ENCODE data around the gene CDK14.
"Not testable (repeated sequence)": the region's sequence is repeated elsewhere in the genome, so short reads cannot be mapped to it uniquely, and the experiment has no call there.

The CDK14 gene

DNA sequence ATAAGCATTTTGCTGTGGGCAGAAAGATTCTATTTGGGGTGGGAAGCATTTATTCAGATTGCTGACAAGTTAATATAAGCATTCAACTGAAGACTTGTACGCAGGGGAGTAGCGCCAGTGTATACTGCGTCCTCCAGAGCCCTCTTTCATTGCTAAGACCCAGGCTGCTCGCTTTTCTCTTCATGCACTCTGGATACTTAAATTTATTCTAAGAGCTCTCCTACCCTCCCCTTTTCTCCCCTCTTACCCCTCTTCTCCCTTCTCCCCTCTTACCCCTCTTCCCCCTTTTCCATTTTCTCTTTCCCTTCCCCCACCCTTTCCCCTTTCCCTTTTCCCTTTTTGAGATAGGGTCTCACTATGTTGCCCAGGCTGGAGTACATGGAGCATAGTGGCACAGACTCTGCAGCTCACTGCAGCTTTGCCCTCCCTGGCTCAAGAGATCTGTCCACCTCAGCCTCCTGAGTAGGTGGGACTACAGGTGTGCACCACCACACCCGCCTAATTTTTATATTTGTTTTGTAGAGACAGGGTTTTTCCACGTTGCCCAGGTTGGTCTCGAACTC is 125.8 kb downstream of the CDK14 start:
- DNase-seq (ENCODE audit: low spot score) = no peak

DNA sequence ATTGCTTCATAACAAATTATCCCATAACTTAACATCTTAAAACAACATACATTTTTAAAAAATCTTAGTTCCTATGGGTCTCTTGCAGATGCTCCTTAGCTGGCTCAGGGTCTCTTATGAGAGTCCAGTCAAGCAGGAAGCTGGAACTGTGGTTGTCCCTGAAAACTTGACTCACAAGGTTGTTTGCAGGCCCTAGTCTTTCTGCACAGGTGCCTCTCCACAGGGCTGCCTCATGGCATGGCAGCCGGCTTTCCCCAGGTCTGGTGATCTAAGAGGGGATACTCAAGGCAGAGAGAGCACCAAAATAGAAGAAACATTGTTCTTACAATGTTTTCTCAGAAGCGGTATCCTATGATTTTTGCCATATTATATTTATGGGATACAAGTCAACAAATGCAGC is 127.1 kb downstream of the CDK14 start:
- no peak for DNase-seq (ENCODE audit: low spot score)

DNA sequence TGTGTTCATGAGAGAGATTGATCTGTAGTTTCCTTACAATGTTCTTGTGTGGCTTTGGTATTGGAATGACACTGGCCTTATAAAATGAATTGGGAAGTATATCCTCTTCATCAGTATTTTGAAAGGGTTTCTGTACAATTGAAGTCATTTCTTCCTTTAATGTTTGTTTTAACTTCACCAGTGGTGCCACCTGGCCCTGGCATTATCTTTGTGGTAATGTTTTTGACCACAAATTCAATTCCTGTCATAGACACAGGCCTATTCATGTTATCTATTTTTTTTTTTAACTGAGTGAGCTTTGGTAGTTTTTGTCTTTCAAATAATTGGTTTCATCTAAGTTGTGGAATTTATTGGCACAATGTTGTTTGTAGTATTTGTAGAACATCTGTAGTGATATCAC is 127.7 kb downstream of the CDK14 start:
- no peak for DNase-seq (ENCODE audit: low spot score)

DNA sequence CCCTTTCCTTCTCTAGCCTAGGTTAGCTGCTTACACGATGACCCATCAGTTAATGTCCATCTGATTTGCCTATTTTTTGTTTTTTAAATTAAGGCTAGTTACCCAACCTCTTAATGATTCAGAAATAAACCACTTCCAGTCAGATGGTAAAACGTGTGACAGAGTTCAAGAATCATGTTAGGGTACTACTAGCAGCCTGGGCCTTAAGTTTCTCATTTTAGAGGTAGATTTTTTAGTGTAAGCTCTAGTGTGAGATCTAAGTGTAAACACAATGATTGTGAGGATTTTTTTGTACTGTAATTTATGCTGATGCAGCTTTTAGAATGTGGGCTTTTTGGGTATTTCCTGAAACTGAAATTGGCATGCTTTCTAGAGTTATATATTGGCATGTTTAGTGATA is 130.0 kb downstream of the CDK14 start:
- no peak for DNase-seq (ENCODE audit: low spot score)

DNA sequence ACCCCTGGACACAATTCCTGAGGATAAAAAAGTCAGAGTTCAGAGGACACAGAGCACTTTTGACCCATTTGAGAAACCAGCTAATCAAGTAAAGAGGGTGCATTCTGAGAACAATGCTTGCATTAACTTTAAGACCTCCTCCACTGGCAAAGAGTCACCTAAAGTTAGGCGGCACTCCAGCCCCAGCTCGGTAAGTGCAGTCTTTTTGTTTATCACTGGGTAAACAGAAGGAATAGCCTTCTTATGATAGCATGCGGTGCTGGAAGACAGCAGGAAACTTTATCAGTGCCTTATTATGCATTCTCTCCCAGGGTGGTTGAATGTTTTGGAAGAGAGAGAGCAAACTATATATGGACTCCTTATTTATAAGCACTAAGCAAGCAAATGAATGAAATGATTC is 130.5 kb downstream of the CDK14 start:
- no peak for DNase-seq (ENCODE audit: low spot score)

DNA sequence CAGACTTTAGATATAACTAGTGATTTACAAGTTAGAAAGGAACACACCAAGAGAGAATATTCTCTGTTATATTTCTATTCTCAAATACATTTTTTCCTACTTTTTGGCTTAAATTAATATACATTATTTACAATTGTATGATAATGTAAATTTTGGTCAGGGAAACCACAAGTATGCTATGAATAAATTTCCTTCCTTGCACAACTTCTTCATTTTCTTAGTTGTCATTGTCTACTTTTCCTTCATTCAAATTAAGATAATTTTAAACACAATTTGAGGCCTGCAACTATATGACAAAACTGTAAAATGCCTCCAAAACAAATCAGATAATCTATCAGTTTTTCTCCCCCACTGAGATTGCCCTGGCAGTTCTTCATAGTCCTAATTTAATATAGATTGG is 131.3 kb downstream of the CDK14 start:
- no peak for DNase-seq (ENCODE audit: low spot score)

DNA sequence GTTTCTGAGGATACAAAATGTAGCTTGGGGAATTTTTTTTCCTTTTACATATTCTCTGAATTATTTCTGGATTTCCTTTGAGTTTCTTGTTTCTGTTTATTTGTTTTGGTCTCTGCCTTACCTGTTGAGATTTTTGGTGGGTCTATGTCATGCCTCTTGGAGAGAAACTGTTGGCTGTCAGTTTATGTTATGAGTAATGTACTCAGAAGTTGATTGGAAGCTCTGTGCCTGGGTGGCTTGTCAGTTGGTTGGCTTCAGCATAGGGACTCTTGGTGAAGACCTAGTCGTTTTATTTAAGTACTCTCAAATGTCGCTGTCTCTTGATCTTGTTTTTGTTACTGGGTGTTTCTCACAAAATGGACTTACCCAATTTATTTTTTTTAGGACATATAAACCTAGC is 132.4 kb downstream of the CDK14 start:
- no peak for DNase-seq (ENCODE audit: low spot score)

DNA sequence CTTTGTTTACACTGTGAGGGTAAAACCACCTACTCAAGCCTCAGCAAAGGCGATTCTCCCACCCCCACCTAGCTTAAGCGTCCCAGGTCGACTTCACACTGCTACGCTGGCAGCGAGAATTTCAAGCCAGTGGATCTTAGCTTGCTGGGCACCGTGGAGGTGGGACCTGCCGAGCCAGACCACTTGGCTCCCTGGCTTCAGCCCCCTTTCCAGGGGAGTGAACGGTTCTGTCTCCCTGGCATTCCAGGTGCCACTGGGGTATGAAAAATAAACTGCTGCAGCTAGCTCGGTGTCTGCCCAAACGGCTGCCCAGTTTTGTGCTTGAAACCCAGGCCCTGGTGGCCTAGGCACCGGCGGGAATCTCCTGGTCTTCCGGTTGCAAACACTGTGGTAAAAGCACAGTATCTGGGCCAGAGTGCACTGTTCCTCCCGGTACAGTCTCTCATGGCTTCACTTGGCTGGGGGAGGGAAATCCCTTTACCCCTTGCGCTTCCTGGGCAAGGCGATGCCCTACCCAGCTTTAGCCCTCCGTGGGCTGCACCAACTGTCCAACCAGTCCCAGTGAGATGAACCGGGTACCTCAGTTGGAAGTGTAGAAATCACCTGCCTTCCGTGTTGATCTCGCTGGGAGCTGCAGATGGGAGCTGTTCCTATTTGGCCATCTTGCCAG is 139.6 kb downstream of the CDK14 start:
- not testable (repeated sequence) for DNase-seq (ENCODE audit: low spot score)

DNA sequence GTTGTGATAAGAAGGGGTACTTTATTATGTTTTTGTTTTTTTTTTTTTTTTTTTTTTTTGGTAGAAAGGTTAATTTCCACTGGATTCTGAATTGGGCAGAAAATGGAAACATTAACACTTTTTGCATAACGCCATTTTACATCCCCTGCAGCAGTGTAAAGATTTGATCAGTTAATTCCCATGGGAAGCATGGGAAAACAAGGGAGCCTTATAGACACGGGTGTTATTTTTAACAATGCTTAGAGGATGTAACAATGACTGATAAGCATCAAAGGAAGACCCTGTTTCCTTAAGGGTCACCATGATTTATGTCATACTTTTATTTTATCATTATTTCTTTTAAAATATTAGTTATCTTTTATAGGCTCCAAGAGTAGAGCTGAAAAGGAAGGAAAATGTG is 140.2 kb downstream of the CDK14 start:
- no peak for DNase-seq (ENCODE audit: low spot score)

DNA sequence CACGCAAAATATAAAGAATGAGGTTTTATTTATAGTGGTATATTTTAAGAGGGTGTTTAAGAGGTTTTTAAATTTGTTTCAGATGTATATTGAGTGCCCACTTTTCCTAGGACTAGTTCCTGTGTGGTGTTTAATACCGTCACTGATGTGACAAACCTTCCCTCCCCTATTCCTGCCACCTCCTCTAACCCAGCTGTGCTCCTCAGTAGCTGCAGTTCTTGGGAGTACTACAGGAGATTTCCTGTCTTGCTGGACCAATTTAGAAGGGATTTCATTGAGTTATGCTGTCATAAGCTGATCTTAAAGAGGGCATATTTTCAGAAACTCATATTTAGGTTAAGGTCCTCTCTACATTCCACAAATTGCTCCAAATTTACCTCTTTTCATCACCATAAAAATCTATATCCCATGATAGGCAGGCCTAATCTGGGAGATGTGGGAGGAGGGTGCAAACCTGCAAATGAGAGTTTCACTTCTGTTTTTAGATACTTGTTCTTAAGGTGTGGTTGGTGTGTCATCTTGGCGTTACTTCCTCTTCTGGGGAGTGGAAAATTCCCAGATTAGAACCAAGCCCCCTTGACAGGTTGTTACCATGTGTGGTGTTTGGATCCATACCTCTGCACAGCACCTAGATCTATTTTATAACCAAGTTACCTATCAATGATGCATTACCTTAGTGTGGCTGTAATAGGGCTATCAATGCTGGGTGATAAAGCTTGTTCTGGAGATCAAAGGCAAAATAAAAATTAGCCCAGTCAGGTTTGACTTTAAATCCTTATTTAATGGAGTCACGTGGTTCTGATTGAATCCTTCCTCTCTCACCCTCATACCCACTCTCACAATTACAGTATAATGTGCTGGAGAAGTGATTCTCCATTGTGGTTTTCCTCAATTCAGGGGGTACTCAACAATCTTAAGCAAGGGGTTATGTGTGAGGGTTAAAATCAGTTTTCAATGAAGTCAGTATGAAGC is 141.1 kb downstream of the CDK14 start:
- DNase-seq (ENCODE audit: low spot score) = no peak

DNA sequence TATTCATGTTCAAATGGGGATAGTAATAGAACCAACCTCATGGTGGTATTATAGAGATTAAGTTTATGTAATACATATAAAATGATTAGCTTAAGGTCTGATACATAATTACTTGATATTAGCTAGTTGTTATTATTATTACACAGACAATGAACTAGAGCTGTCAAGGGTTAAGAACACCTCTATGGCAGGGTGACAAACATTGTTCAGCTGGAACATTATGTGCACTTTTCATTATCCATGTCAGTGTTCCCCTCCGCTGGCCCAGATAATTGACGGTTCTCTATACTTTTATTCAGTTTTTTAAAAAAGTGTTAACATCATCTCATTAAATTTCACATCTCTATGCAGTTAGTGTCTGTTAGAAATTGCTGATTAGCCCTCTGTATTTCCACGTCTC is 142.1 kb downstream of the CDK14 start:
- DNase-seq (ENCODE audit: low spot score) = no peak

DNA sequence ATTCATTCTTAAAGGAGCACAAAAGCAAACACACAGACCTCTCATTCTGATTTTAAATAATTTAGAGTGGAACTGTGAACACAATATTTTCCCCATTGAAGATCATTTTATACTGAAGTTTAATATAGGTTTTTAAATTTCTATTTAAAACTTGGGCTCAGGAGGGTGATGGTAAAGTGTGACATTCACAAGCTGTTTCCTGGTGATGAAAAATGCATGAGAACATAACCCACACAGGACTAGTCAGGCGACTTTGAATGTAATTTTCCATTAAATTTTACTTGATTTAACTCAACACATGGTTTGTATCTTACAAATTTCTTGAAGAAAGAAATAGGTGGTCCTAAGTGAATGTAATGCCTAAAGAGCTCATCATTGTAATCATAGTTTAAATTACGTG is 143.6 kb downstream of the CDK14 start:
- no peak for DNase-seq (ENCODE audit: low spot score)

DNA sequence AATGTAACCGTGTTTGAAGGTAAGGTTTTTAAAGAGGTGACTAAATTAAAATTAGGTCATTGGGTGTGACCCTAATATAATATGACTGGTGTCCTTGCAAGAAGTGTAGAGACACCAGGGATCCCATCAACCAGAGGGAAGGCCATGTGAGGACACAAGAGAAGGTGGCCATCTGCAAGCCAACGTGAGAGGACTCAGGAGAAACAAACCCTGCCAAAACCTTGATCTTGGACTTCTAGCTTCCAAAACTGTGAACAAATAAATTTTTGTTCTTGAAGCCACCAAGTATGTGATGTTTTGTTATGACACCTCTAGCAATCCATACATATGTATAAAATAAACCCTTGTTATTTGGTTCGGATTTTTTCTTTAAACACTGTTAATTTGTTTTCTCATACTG is 144.3 kb downstream of the CDK14 start:
- no peak for DNase-seq (ENCODE audit: low spot score)

DNA sequence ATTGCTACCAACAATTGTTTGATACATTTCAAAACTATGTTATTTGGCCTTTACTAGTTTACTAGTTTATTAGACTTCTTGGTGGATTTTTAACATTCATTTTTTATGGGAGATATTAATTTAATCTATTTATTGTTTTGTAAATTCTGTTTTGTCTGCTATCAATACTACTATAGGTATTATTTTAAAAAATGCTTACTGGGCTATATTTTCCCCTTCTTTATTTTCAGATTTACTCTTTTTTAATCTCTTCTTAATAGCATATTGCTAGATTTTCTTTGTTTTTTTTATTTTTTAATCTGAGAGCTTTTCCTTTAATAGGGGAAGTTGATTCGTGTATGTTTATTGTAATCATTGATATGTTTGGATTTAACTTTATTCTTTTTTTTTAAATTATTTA is 147.5 kb downstream of the CDK14 start:
- no peak for DNase-seq (ENCODE audit: low spot score)

DNA sequence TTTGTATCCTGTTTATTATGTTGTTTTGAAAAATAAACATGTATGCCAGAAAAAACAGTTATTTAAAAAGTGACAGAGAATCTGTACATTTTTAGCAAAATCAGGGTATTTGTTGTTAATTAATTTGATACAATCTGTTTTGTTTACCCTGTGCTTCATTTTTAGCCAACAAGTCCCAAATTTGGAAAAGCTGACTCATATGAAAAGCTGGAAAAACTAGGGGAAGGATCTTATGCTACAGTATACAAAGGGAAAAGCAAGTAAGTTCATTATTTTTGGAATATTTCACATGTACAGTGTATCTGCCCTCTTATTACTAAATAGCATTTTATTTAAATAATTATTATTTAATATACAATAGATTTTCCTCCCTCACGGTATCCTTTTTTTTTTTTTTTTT is 151.4 kb downstream of the CDK14 start:
- no peak for DNase-seq (ENCODE audit: low spot score)

DNA sequence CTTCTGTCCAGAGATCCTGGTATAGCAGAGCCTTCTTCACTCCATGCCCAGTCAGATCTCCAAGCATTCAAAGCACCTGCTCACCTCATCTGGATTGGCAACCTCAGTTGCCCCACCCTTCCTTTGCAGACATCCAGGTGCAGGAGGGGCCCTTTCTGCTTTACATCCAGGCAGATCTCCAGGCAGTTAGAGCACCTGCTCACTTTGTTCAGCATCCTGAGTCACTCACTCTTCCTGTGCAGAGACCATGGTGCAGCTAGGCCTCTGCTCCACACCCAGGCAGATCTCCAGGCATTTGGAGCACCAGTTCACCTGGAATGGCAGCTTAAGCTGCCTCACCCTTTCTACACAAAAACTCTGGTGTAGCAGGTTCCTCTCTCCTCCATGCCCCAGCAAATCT is 153.1 kb downstream of the CDK14 start:
- no peak for DNase-seq (ENCODE audit: low spot score)

DNA sequence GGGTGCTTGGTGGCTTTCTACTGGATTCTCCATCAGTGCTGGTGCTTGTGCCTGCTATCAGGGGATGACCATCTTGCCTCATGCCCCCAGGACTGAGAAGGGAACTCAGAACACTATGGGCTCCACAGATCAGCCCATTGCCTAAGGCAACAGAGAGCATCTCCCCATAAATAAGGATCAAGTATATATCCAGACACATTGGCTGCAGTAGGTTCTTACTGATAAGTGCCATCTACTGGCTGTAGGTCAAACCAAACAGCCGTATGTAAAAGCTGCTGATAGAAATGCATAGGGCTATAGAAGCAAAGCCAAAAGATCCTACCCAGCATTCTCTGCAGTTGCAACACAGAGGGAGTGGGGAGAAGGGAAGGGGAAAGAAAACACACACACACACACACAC is 153.7 kb downstream of the CDK14 start:
- no peak for DNase-seq (ENCODE audit: low spot score)

DNA sequence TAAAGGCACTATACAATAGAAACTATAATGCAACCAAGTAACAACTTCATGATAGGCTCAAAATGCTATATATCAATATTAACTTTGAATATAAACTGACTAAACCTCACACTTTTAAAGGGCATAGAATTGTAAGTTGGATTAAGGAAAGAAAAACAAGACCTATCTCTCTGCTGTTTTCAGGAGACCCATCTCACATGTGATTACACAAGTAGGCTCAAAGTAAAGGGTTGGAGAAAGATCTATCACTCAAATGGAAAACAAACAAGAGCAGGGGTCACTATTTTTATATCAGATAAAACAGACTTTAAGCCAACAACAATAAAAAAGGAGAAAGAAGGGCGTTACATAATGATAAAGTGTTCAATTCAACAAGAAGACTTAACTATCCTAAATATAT is 155.5 kb downstream of the CDK14 start:
- DNase-seq (ENCODE audit: low spot score) = no peak

DNA sequence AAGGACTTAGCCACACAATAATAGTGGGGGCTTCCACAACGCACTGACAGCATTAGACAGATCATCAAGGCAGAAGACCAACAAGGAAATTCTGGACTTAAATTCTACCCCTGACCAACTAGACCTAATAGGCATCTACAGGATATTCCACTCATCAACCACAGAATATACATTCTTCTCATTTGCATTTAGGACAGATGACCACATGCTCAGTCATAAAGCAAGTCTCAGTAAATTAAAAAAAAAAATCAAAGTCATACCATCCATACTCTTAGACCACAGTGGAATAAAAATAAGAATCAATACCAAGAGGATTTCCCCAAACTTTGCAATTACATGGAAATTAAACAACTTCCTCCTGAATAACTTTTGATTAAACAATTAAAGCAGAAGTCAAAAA is 155.9 kb downstream of the CDK14 start:
- DNase-seq (ENCODE audit: low spot score) = no peak

DNA sequence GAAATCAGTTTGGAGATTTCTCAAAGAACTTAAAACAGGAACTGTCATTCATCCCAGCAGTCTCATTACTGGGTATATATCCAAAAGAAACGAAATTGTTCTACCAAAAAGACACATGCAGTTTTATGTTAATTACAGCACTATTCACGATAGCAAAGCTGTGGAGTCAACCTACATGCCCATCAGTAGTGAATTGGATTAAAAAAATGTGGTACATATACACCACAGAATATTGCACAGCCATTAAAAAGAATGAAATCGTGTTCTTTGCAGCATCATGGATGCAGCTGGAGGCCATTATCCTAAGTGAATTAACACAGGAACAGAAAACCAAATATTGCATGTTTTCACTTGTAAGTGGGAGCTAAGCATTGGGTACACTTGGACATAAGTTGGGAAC is 158.9 kb downstream of the CDK14 start:
- no peak for DNase-seq (ENCODE audit: low spot score)

DNA sequence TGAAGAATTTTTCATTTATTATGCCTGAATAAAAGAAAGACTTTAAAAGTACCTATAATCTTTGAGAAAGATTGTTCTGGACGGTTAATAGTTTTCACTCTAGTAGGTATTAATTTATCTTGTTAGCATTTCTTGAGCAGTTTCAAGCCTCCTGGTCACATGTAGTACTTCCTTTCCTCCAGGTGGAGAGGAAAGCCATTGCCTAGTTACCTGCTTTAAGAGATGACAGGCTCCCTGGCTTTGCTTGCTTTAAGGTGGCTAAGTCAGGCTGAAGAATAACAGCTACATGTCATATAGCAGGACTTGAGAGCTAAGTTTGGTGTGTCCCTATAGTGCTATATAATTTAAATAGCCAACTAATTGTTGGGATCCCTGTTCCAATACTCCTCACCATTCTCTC is 160.2 kb downstream of the CDK14 start:
- no peak for DNase-seq (ENCODE audit: low spot score)

DNA sequence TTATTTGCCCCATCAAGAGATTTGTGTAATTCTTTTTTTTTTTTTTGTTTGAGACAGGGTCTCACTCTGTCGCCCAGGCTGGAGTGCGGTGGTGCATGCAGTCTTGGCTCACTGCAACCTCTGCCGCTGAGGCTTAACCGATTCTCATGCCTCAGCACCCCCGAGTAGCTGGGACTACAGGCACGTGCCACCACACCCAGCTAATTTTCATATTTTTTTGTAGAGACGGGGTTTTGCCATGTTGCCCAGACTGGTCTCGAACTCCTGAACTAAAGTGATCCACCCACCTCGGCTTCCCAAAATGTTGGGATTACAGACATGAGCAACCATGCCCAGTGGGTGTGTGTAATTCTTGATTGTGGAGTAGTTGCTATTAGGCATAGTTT is 161.4 kb downstream of the CDK14 start:
- not testable (repeated sequence) for DNase-seq (ENCODE audit: low spot score)

DNA sequence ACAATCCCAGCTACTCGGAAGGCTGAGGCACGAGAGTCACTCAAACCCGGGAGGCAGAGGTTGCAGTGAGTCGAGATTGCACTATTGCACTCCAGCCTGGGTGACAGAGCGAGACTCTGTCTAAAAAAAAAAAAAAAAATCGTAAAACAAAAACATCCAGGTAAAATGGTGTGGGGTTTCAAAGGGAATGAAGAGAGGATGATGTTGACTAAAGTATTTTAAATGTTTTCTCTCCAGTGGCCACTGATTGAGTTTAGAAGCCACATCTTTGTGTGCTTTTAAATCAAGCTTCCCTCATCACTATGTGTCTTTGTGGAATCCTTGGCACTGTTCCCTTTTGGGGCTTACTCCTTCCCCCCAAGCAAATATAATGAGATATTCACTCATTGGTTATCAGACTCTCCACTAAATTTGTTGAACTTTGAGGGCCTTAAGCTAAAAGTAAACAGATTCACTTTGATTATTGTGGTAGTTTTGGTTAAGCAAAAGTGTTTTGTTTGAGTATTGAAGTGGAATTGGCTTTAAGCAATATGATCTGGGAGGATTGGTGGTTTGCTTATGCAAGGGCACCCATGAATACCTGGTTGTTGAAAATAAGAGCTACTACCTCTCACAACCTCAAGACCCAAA is 162.9 kb downstream of the CDK14 start:
- DNase-seq (ENCODE audit: low spot score) = no peak
